ENCODE data around the gene GSC2. TPM values are rescaled to one million over a fixed set of nuclear protein-coding genes. Genes with fewer than 3 reads are reported as not detected.

GSC2 gene
- total and polyA plus RNA-seq, 9 of the 15 experiments (the other 6 are each of a cell fraction or from before 2014, with no cell fraction given) = not detected

- no peak for TF ChIP-seq NONO (IDR thresholded peaks at IDR 0.05; ENCODE audit: low read depth in 2 of 2, low read length in 1 of 2)
- TF ChIP-seq POU5F1 (IDR thresholded peaks at IDR 0.05; ENCODE audit: borderline replicate concordance, low read depth, low read length, partially characterized antibody) = no peak
- TF ChIP-seq PRDM10 (IDR thresholded peaks at IDR 0.05; ENCODE audit: partially characterized antibody) = no peak
- TF ChIP-seq AFF1 (IDR thresholded peaks at IDR 0.05; ENCODE audit: low read depth in 1 of 2, partially characterized antibody in 2 of 2) = no peak
- no peak for TF ChIP-seq BRD9 (IDR thresholded peaks at IDR 0.05; ENCODE audit: low read depth, partially characterized antibody)
- peak; percentile 33; the same call in 1 of the 2 replicates for TF ChIP-seq RNF219 (CRISPR knock-in tag; IDR thresholded peaks at IDR 0.05)
- no peak for TF ChIP-seq ATF2 (CRISPR knock-in tag; IDR thresholded peaks at IDR 0.05)
- TF ChIP-seq HIVEP1 (CRISPR knock-in tag; IDR thresholded peaks at IDR 0.05) = 0 out of 2 replicates have a peak, but pooled peaks have one; percentile 70
- TF ChIP-seq ETV1 (tag; conservative IDR thresholded peaks at IDR 0.05; ENCODE audit: low read depth) = no peak
- TF ChIP-seq RFX5 (IDR thresholded peaks at IDR 0.05; ENCODE audit: low read depth, low read length) = no peak
- no peak for TF ChIP-seq ZNF785 (CRISPR knock-in tag; IDR thresholded peaks at IDR 0.05)
- TF ChIP-seq ZBTB1 (CRISPR knock-in tag; IDR thresholded peaks at IDR 0.05; ENCODE audit: borderline replicate concordance, low read depth) = no peak
Measured at GRCh38 chr22:19169002-19169946, 19.2 kb upstream of the GSC2 start (continued).

All from K562 (cell line).